ENCODE data around the gene CCDC27.

Gene CCDC27

DNA sequence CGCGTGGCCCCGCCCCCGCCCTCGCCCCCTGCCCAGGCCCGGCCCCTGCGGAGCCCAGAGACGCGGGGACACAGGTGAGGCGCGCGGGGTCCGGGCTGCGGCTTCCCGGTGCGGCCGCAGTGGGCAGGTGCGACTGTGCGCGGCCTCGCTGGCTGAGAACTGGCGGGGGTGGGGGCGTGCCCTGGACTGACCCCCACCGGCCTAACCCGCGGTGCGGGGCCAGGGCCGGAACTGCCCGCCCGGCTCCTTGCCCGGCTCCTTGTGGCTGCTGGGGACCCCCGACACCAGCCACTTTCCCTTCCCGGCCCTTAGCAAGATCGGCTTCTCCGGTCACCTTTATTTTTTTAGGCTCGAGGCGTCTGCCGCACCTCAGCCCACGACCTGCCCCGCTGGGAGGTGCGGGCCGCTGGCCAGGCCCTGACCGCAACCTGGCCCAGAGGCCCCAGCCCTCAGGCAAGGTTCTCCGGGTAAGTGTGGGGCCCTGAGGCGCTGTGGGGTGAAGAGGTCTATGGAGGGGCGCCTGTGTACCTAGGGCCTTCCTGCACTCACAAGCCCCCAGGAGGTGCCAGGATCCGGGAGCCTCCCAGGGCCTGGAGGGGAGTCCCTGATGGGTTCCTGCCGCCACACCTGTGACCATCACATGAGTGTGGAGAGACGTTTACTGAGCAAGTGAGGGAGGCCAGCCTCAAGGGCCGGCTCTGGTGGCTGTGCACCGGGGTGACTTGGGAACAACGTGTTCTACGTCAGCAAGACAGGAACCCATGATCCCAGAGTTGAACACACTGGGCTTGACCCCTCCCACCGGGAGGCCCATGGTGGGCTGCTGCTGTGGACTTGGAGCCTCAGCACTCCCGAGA, 20.7 kb downstream of the CCDC27 start, which contains the start of gene SMIM1:
SMIM1 (plus strand) TSS at position 35 of the 857 bp plus-strand sequence. CDS start 2,625 bp downstream, outside the sequence.
- peak; percentile 3; the same call in 1 of the 3 replicates for ATAC-seq
- no peak for TF ChIP-seq ARNTL (CRISPR knock-in tag; IDR thresholded peaks at IDR 0.05; ENCODE audit: borderline replicate concordance, low read depth)
- TF ChIP-seq, protein P1, sequence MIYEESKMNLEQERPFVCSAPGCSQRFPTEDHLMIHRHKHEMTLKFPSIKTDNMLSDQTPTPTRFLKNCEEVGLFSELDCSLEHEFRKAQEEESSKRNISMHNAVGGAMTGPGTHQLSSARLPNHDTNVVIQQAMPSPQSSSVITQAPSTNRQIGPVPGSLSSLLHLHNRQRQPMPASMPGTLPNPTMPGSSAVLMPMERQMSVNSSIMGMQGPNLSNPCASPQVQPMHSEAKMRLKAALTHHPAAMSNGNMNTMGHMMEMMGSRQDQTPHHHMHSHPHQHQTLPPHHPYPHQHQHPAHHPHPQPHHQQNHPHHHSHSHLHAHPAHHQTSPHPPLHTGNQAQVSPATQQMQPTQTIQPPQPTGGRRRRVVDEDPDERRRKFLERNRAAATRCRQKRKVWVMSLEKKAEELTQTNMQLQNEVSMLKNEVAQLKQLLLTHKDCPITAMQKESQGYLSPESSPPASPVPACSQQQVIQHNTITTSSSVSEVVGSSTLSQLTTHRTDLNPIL (CRISPR knock-in tag; IDR thresholded peaks at IDR 0.05; ENCODE audit: low read depth), result no peak
- TF ChIP-seq TOX (CRISPR knock-in tag; IDR thresholded peaks at IDR 0.05; ENCODE audit: borderline replicate concordance), result no peak
- TF ChIP-seq ZNF8 (CRISPR knock-in tag; IDR thresholded peaks at IDR 0.05), result no peak
- TF ChIP-seq, protein P2, sequence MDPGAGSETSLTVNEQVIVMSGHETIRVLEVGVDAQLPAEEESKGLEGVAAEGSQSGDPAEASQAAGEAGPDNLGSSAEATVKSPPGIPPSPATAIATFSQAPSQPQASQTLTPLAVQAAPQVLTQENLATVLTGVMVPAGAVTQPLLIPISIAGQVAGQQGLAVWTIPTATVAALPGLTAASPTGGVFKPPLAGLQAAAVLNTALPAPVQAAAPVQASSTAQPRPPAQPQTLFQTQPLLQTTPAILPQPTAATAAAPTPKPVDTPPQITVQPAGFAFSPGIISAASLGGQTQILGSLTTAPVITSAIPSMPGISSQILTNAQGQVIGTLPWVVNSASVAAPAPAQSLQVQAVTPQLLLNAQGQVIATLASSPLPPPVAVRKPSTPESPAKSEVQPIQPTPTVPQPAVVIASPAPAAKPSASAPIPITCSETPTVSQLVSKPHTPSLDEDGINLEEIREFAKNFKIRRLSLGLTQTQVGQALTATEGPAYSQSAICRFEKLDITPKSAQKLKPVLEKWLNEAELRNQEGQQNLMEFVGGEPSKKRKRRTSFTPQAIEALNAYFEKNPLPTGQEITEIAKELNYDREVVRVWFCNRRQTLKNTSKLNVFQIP (CRISPR knock-in tag; IDR thresholded peaks at IDR 0.05; ENCODE audit: borderline replicate concordance, low read depth), result no peak
- TF ChIP-seq ZC3H10 (CRISPR knock-in tag; IDR thresholded peaks at IDR 0.05), result no peak

DNA sequence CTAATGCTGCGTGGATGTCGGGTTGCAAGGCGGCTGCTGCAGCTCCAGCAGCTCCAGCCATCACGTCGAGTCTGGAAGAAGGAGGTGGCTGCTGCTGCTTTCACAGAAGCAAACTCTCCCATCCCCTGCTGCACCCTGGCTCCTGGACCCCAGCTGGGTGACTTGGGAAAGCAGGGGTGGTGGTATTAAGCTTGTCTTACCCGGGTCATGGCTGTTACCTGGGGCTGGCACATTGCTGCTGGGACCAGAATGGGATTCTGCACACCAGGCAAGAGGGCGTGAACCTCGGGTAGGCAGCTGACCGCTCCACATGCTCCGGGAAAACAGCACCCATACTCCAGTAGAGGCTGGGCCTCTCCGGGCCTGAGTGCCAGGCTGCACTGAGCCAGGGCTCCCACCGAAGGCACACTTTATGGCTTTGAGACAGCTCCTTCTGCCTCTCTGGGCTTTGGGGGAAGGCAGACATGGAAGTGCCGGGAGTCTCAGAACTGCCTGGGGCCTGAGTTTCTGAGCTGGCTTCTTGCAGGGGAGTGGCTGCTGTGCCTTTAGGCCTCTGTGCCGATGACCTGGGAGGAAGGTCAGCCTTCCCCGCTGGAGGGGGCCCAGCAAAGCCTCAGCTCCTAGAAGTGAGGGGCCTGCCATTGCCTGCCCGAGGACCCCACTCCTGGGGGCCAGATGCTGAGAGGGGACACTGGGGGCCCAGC, 21.5 kb downstream of the CCDC27 start:
- ATAC-seq, result no peak
- TF ChIP-seq SNAI2 (CRISPR knock-in tag; IDR thresholded peaks at IDR 0.05) (no peak), BACH2 (CRISPR knock-in tag; IDR thresholded peaks at IDR 0.05; ENCODE audit: borderline replicate concordance) (no peak), ZNF565 (CRISPR knock-in tag; conservative IDR thresholded peaks at IDR 0.05; ENCODE audit: low read depth) (no peak), CSDC2 (CRISPR knock-in tag; IDR thresholded peaks at IDR 0.05) (no peak), ZNF70 (CRISPR knock-in tag; IDR thresholded peaks at IDR 0.05) (no peak), ESRRG (CRISPR knock-in tag; IDR thresholded peaks at IDR 0.05) (no peak), ZFP3 (CRISPR knock-in tag; IDR thresholded peaks at IDR 0.05) (no peak), OSR1 (CRISPR knock-in tag; IDR thresholded peaks at IDR 0.05) (no peak), ARNTL (CRISPR knock-in tag; IDR thresholded peaks at IDR 0.05; ENCODE audit: borderline replicate concordance, low read depth) (no peak), ISL1 (CRISPR knock-in tag; IDR thresholded peaks at IDR 0.05) (no peak), ZC3H10 (CRISPR knock-in tag; IDR thresholded peaks at IDR 0.05) (no peak), TCF4 (CRISPR knock-in tag; IDR thresholded peaks at IDR 0.05; ENCODE audit: borderline replicate concordance) (no peak), PPARA (CRISPR knock-in tag; IDR thresholded peaks at IDR 0.05; ENCODE audit: borderline replicate concordance) (no peak), TOX (CRISPR knock-in tag; IDR thresholded peaks at IDR 0.05; ENCODE audit: borderline replicate concordance) (no peak), ZFP30 (CRISPR knock-in tag; IDR thresholded peaks at IDR 0.05) (no peak)
- TF ChIP-seq, protein P3, sequence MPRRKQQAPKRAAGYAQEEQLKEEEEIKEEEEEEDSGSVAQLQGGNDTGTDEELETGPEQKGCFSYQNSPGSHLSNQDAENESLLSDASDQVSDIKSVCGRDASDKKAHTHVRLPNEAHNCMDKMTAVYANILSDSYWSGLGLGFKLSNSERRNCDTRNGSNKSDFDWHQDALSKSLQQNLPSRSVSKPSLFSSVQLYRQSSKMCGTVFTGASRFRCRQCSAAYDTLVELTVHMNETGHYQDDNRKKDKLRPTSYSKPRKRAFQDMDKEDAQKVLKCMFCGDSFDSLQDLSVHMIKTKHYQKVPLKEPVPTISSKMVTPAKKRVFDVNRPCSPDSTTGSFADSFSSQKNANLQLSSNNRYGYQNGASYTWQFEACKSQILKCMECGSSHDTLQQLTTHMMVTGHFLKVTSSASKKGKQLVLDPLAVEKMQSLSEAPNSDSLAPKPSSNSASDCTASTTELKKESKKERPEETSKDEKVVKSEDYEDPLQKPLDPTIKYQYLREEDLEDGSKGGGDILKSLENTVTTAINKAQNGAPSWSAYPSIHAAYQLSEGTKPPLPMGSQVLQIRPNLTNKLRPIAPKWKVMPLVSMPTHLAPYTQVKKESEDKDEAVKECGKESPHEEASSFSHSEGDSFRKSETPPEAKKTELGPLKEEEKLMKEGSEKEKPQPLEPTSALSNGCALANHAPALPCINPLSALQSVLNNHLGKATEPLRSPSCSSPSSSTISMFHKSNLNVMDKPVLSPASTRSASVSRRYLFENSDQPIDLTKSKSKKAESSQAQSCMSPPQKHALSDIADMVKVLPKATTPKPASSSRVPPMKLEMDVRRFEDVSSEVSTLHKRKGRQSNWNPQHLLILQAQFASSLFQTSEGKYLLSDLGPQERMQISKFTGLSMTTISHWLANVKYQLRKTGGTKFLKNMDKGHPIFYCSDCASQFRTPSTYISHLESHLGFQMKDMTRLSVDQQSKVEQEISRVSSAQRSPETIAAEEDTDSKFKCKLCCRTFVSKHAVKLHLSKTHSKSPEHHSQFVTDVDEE (CRISPR knock-in tag; IDR thresholded peaks at IDR 0.05), result no peak
- TF ChIP-seq, protein P2 (CRISPR knock-in tag; IDR thresholded peaks at IDR 0.05; ENCODE audit: borderline replicate concordance, low read depth), result no peak

DNA sequence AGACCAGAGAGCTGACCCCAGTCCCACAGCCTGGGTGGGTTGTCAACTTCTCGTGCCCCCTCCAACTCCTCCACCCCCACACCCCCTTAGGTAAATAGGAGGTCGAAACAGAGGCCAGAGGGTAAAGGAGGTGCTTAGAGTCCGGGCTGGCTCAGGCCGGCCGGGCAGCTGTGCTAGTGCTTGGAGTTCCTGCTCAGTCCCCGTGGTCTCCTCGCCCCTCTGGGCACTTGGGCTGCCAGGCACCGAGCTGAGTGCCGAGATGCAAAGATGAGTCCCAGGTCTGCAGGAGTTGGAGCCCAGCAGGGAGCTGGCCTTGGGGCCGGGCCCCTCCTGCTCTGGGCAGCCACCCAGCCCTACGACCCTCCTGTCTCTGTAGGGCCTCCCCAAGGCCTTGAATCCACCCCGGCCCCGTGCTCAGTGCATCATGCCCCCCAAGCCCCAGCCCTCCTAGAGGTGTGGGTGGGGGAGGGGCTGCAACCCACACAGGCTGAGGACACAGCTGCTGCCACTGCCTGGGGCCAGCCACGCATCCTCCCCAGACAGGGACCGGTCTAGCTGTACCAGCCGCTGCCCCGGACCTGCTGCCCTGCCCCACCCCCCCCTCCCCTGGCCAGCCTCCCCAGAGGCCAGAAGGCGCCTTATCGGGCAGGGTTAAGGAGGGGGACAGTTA, 22.2 kb downstream of the CCDC27 start:
- TF ChIP-seq ZFP30 (CRISPR knock-in tag; IDR thresholded peaks at IDR 0.05), result no peak
- no peak for TF ChIP-seq ZC3H10 (CRISPR knock-in tag; IDR thresholded peaks at IDR 0.05)
- no peak for ATAC-seq

All from SK-N-SH treated with all-trans-retinoic acid at 6 μM for 48 hours (cell line).